HG02642 (cell line): Measurements from ENCODE around the gene MYO19.
"Not testable (repeated sequence)": the region's sequence is repeated elsewhere in the genome, so short reads cannot be mapped to it uniquely, and the experiment has no call there.

Experiments
- ATAC-seq: cut with Tn5 transposase; IDR thresholded peaks from one replicate; pipeline ENCODE4 v1.9.1; 2021; ENCODE audit warnings: mild to moderate bottlenecking; ENCODE audit not compliant: unreplicated experiment, poor library complexity

The MYO19 gene

GRCh38 chr17:36468903-36469635 is 65.6 kb downstream of the MYO19 start:
- ATAC-seq = no peak

GRCh38 chr17:36464765-36465088 is 69.9 kb downstream of the MYO19 start:
- no peak for ATAC-seq

- ATAC-seq = no peak
Measured at GRCh38 chr17:36463916-36464764, 70.5 kb downstream of the MYO19 start.

GRCh38 chr17:36461330-36462110 is 73.1 kb downstream of the MYO19 start:
- ATAC-seq = no peak

- ATAC-seq = no peak
Measured at GRCh38 chr17:36460265-36460937, 74.3 kb downstream of the MYO19 start.

GRCh38 chr17:36459601-36460000 is 75.1 kb downstream of the MYO19 start:
- ATAC-seq = no peak

- no peak for ATAC-seq
Measured at GRCh38 chr17:36459045-36459444, 75.6 kb downstream of the MYO19 start.

GRCh38 chr17:36457701-36458100 is 77.0 kb downstream of the MYO19 start:
- not testable (repeated sequence) for ATAC-seq

GRCh38 chr17:36452888-36453287 is 81.8 kb downstream of the MYO19 start:
- not testable (repeated sequence) for ATAC-seq

- ATAC-seq = not testable (repeated sequence)
Measured at GRCh38 chr17:36449997-36450396, 84.7 kb downstream of the MYO19 start.
